H1 (cell line): Measurements from ENCODE around the gene EGR4. TPM values are rescaled to one million over a fixed set of nuclear protein-coding genes. Genes with fewer than 3 reads are reported as not detected.

Experiments used
- CTCF ChIA-PET: fragments of 300-600 bp; sonication (Branson Sonifier 250); formaldehyde crosslinking; loops from one replicate; lab custom pipeline; 2021; ENCODE audit not compliant: partially characterized antibody; lab: Charles Lee
- POLR2A ChIA-PET: fragments of 300-600 bp; sonication (Branson Sonifier 250); formaldehyde crosslinking; loops from one replicate; lab custom pipeline; 2021; ENCODE audit warnings: inconsistent platforms; ENCODE audit not compliant: partially characterized antibody; lab: Charles Lee
- DNase-seq, 2 experiments: peaks; one replicate each; pipeline versions ENCODE4 v3.0.0 to v3.0.0-alpha.2; 2010 to 2022; ENCODE audit warnings: low spot score in 2 of 2, low read depth in 1 of 2, mixed read lengths in 1 of 2
- FAIRE-seq: peaks from 2 replicates; lab custom pipeline; 2011; peaks lifted over from hg19 to GRCh38; lab: Jason Lieb, UNC
- H2AFZ ChIP-seq: 2 replicates; pipeline ENCODE4 v1.8.1; 2012; ENCODE audit warnings: low read length, inconsistent platforms
- H2AK5ac ChIP-seq: 2 replicates; pipeline ENCODE4 v1.6.1; 2013; ENCODE audit warnings: low read depth, low read length
- H2BK120ac ChIP-seq: replicated peaks from 2 replicates; pipeline ENCODE3; 2013; ENCODE audit warnings: low read depth, low read length, inconsistent platforms
- H2BK12ac ChIP-seq: 2 replicates; pipeline ENCODE4 v1.6.1; 2013; ENCODE audit warnings: low read depth, low read length
- H2BK15ac ChIP-seq: 2 replicates; pipeline ENCODE4 v1.6.1; 2013; ENCODE audit warnings: low read length
- H2BK20ac ChIP-seq: 2 replicates; pipeline ENCODE4 v1.6.1; 2013; ENCODE audit warnings: low read length
- H2BK5ac ChIP-seq: 2 replicates; pipeline ENCODE4 v1.6.1; 2013; ENCODE audit warnings: low read depth, low read length
- H3K14ac ChIP-seq: 2 replicates; pipeline ENCODE4 v1.6.1; 2013; ENCODE audit warnings: inconsistent platforms; ENCODE audit not compliant: insufficient read length
- H3K18ac ChIP-seq: 2 replicates; pipeline ENCODE4 v1.6.1; 2013; ENCODE audit warnings: low read length; ENCODE audit errors: extremely low read depth
- H3K23ac ChIP-seq: 2 replicates; pipeline ENCODE4 v1.6.1; 2013; ENCODE audit warnings: inconsistent platforms; ENCODE audit not compliant: insufficient read length
- H3K23me2 ChIP-seq: 2 replicates; pipeline ENCODE4 v1.6.1; 2013; ENCODE audit warnings: low read depth, low read length
- H3K27ac ChIP-seq: 2 replicates; pipeline ENCODE4 v1.6.1; 2011; ENCODE audit warnings: low read depth, low read length, inconsistent platforms
- H3K27me3 ChIP-seq, 4 experiments: replicated peaks in 1 of 4; 1 replicate in 1 of 4; 2 replicates in 3 of 4; pipeline versions ENCODE4 v1.6.1 to v1.8.1; 2011 to 2013; ENCODE audit warnings: low read length in 3 of 4, mild to moderate bottlenecking in 3 of 4, inconsistent platforms in 2 of 4, mixed read lengths in 2 of 4, moderate library complexity in 1 of 4; ENCODE audit not compliant: control insufficient read depth in 3 of 4, insufficient read depth in 3 of 4; ENCODE audit errors: extremely low read depth in 1 of 4
- H3K36me3 ChIP-seq, 4 experiments: 2 replicates each; pipeline versions ENCODE4 v1.6.1 to v1.8.1; 2011 to 2013; ENCODE audit warnings: mild to moderate bottlenecking in 4 of 4, low read length in 3 of 4, moderate library complexity in 2 of 4, control low read depth in 1 of 4, inconsistent platforms in 1 of 4; ENCODE audit not compliant: insufficient read depth in 4 of 4, control insufficient read depth in 2 of 4
- H3K4ac ChIP-seq: replicated peaks from 2 replicates; pipeline ENCODE3; 2013; ENCODE audit warnings: low read length, low read depth, mixed read lengths, inconsistent platforms; ENCODE audit not compliant: insufficient read length
- H3K4me1 ChIP-seq, 4 experiments: replicated peaks in 1 of 4; 1 replicate in 1 of 4; 2 replicates in 3 of 4; pipeline versions ENCODE4 v1.6.1 to v1.8.1; 2011 to 2013; ENCODE audit warnings: low read length in 3 of 4, inconsistent platforms in 2 of 4, mixed read lengths in 1 of 4; ENCODE audit not compliant: insufficient read depth in 4 of 4, control insufficient read depth in 3 of 4
- H3K4me2 ChIP-seq, 2 experiments: 2 replicates each; pipeline versions ENCODE4 v1.6.1 to v1.8.1; 2011 to 2013; ENCODE audit warnings: low read depth in 2 of 2, low read length in 2 of 2, control low read depth in 1 of 2, inconsistent platforms in 1 of 2, mild to moderate bottlenecking in 1 of 2; ENCODE audit not compliant: insufficient read depth in 1 of 2
- H3K4me3 ChIP-seq, 4 experiments: fragments of 200-600, 300-600 bp in 1 of 4; sonication (generic), shearing (Covaris generic), sonication (Bioruptor Twin) in 1 of 4; 2 replicates each; pipeline versions ENCODE4 v1.5.1 to v1.8.1; 2011 to 2016; ENCODE audit warnings: low read length in 4 of 4, low read depth in 3 of 4, control low read depth in 2 of 4, inconsistent platforms in 2 of 4, mild to moderate bottlenecking in 2 of 4, mixed read lengths in 1 of 4, moderate library complexity in 1 of 4; ENCODE audit not compliant: insufficient read depth in 2 of 4; ENCODE audit errors: extremely low read depth in 1 of 4
- H3K56ac ChIP-seq: replicated peaks from 2 replicates; pipeline ENCODE3; 2013; ENCODE audit warnings: low read depth, mild to moderate bottlenecking, mixed read lengths, low read length, inconsistent platforms; ENCODE audit not compliant: insufficient read length
- H3K79me1 ChIP-seq: 2 replicates; pipeline ENCODE4 v1.6.1; 2013; ENCODE audit warnings: low read depth, low read length, control low read depth
- H3K79me2 ChIP-seq, 2 experiments: 2 replicates each; pipeline versions ENCODE4 v1.6.1 to v1.8.1; 2012 to 2013; ENCODE audit warnings: low read length in 2 of 2, mild to moderate bottlenecking in 2 of 2, inconsistent platforms in 1 of 2; ENCODE audit not compliant: insufficient read depth in 2 of 2, control insufficient read depth in 1 of 2
- H3K9ac ChIP-seq, 4 experiments: replicated peaks in 1 of 4; 1 replicate in 1 of 4; 2 replicates in 3 of 4; pipeline versions ENCODE4 v1.6.1 to v1.8.1; 2011 to 2013; ENCODE audit warnings: low read depth in 3 of 4, low read length in 3 of 4, control low read depth in 2 of 4, mild to moderate bottlenecking in 2 of 4, moderate library complexity in 2 of 4, inconsistent platforms in 1 of 4; ENCODE audit errors: extremely low read depth in 1 of 4
- H3K9me3 ChIP-seq, 2 experiments: 2 replicates each; pipeline versions ENCODE4 v1.6.1 to v1.8.1; 2012 to 2013; ENCODE audit warnings: mild to moderate bottlenecking in 2 of 2, moderate library complexity in 2 of 2, control low read depth in 1 of 2, inconsistent platforms in 1 of 2, low read depth in 1 of 2, low read length in 1 of 2, mixed read lengths in 1 of 2; ENCODE audit not compliant: insufficient read depth in 2 of 2
- H4K20me1 ChIP-seq, 2 experiments: replicated peaks in 1 of 2; 2 replicates each; pipeline versions ENCODE3 to v1.8.1; 2011 to 2013; ENCODE audit warnings: inconsistent platforms in 2 of 2, low read length in 2 of 2, mild to moderate bottlenecking in 1 of 2; ENCODE audit not compliant: insufficient read depth in 2 of 2, control insufficient read depth in 1 of 2
- H4K5ac ChIP-seq: 2 replicates; pipeline ENCODE4 v1.6.1; 2013; ENCODE audit warnings: low read length, low read depth, mixed read lengths, inconsistent platforms; ENCODE audit not compliant: insufficient read length
- H4K8ac ChIP-seq: 2 replicates; pipeline ENCODE4 v1.8.0; 2013; ENCODE audit warnings: mild to moderate bottlenecking, moderate library complexity, low read length, inconsistent platforms; ENCODE audit not compliant: insufficient read depth; ENCODE audit errors: extremely low read depth
- H4K91ac ChIP-seq: replicated peaks from 2 replicates; pipeline ENCODE3; 2013; ENCODE audit warnings: low read length, mixed read lengths, inconsistent platforms; ENCODE audit not compliant: insufficient read length
- ASH2L ChIP-seq: fragments of 200-600, 300-600 bp; sonication (generic); IDR thresholded peaks from one replicate; pipeline ENCODE4 v1.7.1; 2017; ENCODE audit warnings: low read length
- CREB1 ChIP-seq: IDR thresholded peaks from 2 replicates; pipeline ENCODE4 v1.6.1; 2012; ENCODE audit warnings: inconsistent platforms
- MAFK ChIP-seq: IDR thresholded peaks from 2 replicates; pipeline ENCODE4 v1.6.1; 2012; ENCODE audit warnings: low read depth, mild to moderate bottlenecking, improper control_type of control experiment, low read length
- NANOG ChIP-seq: IDR thresholded peaks from 2 replicates; pipeline ENCODE4 v1.6.1; 2011; ENCODE audit warnings: low read length, low read depth, mild to moderate bottlenecking, inconsistent platforms; ENCODE audit not compliant: insufficient read depth, poor library complexity, severe bottlenecking
- RBBP5 ChIP-seq: IDR thresholded peaks from 2 replicates; pipeline ENCODE4 v1.7.1; 2012; ENCODE audit warnings: low read depth, mild to moderate bottlenecking, inconsistent platforms, low read length, moderate library complexity, borderline replicate concordance
- SP2 ChIP-seq: IDR thresholded peaks from 2 replicates; pipeline ENCODE4 v1.6.1; 2012; ENCODE audit warnings: mild to moderate bottlenecking, low read length, inconsistent platforms
- TAF1 ChIP-seq: IDR thresholded peaks from 2 replicates; pipeline ENCODE4 v1.6.1; 2011; ENCODE audit warnings: mild to moderate bottlenecking, low read depth, low read length
- WGBS, 2 experiments: shearing (Covaris generic) in 1 of 2; methylation state at CpG; one replicate each; pipeline versions ENCODE4 v1.1.6 to v1.1.7; 2013 to 2015; ENCODE audit warnings: low lambda C conversion rate in 2 of 2, mixed read lengths in 2 of 2, inconsistent platforms in 1 of 2, low coverage in 1 of 2, missing lambda C conversion rate in 1 of 2; ENCODE audit not compliant: insufficient replicate concordance in 2 of 2, insufficient coverage in 1 of 2, insufficient read length in 1 of 2; ENCODE audit errors: extremely low coverage in 1 of 2, missing lambda C conversion rate in 1 of 2; 5-methylcytosine and 5-hydroxymethylcytosine counted together
- polyA plus RNA-seq, 7 experiments: library from polyadenylated mRNA; depleted of rRNA in 3 of 7; stranded (reverse) in 5 of 7; unstranded in 2 of 7; fragments of >200 nt in 5 of 7; fragments of 200-250 nt in 2 of 7; gene quantifications; 1 replicate in 5 of 7; 2 replicates in 1 of 7; 4 replicates in 1 of 7; pipeline versions ENCODE4 v1.2.1 to v1.2.3, GENCODE V29; 2011 to 2013; ENCODE audit warnings: missing spikeins in 2 of 7, mixed read lengths in 2 of 7
- total RNA-seq: library from RNA; stranded (reverse); fragmentation: NEBNext Ultra II Directional; extraction: Animal tissue kit (Norgen Biotek cat#: 25700); gene quantifications from 2 replicates; pipeline ENCODE4 v1.2.1, GENCODE V29; 2021
- TF ChIP-seq, protein P1 (sequence below), 3 experiments: IDR thresholded peaks; 1 replicate in 2 of 3; 2 replicates in 1 of 3; pipeline versions ENCODE4 v1.5.1 to v1.6.1; 2011; ENCODE audit warnings: low read length in 3 of 3, mild to moderate bottlenecking in 3 of 3, inconsistent platforms in 2 of 3, low read depth in 1 of 3, moderate library complexity in 1 of 3; ENCODE audit not compliant: insufficient read depth in 1 of 3; ENCODE audit errors: control extremely low read depth in 1 of 3

The EGR4 gene
- total and polyA plus RNA-seq, 2 of the 8 experiments (the other 6 are each of a cell fraction or from before 2014, with no cell fraction given) = 0.20 TPM; not detected in 1

DNA sequence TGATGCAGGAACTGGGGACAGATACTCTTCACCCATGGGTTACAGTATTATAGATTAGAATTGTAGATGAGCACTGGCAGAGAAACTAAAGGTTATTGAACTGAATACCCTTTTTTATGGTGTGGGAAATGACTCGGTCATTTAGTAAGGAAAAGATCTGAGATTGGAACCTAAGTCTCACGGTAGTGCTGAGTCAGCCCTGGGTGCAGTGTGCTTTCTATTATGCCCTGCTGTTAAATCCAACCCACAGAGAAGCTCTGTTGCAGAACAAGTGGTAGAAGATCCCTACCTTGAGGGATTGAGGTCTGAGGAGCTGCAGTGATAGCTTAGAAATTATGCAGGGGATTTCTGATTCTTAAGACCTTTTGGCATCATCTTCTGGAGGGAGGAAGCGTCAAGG, 46.5 kb downstream of the EGR4 start:
- Histone ChIP-seq H3K18ac (no peak overlapping the region), H2BK20ac (no peak overlapping the region), H4K20me1 (peaks cover 4 to 21% of the 10 kb centered on the region in 2 experiments), H2BK15ac (no peak overlapping the region), H2BK120ac (no peak overlapping the region), H2AFZ (no peak overlapping the region), H3K27ac (no peak overlapping the region), H3K9ac (no peak overlapping the region), H2BK12ac (no peak overlapping the region), H3K23ac (no peak overlapping the region), H3K4ac (no peak overlapping the region), H3K4me1 (no peaks in the 10 kb centered on the region), H3K36me3 (peaks cover 63 to 96% (median 85%) of the 10 kb centered on the region in 4 experiments), H3K27me3 (no peaks in the 10 kb centered on the region), H3K79me2 (peaks cover 0 to 11% of the 10 kb centered on the region in 2 experiments; a peak in 2 of 4 replicates), H3K9me3 (no peaks in the 10 kb centered on the region), H3K4me3 (no peak overlapping the region), H3K56ac (no peak overlapping the region), H3K14ac (no peak overlapping the region), H2BK5ac (no peak overlapping the region), H2AK5ac (no peak overlapping the region), H4K91ac (no peak overlapping the region), H4K5ac (no peak overlapping the region), H3K23me2 (no peaks in the 10 kb centered on the region), H4K8ac (no peak overlapping the region), H3K4me2 (no peak overlapping the region), H3K79me1 (peaks cover 2% of the 10 kb centered on the region; the same call in 1 of the 2 replicates)
- TF ChIP-seq NANOG = no peak
- no peak for TF ChIP-seq ASH2L
- no peak for TF ChIP-seq TAF1
- TF ChIP-seq MAFK = no peak
- no peak for TF ChIP-seq SP2
- TF ChIP-seq, protein P1, sequence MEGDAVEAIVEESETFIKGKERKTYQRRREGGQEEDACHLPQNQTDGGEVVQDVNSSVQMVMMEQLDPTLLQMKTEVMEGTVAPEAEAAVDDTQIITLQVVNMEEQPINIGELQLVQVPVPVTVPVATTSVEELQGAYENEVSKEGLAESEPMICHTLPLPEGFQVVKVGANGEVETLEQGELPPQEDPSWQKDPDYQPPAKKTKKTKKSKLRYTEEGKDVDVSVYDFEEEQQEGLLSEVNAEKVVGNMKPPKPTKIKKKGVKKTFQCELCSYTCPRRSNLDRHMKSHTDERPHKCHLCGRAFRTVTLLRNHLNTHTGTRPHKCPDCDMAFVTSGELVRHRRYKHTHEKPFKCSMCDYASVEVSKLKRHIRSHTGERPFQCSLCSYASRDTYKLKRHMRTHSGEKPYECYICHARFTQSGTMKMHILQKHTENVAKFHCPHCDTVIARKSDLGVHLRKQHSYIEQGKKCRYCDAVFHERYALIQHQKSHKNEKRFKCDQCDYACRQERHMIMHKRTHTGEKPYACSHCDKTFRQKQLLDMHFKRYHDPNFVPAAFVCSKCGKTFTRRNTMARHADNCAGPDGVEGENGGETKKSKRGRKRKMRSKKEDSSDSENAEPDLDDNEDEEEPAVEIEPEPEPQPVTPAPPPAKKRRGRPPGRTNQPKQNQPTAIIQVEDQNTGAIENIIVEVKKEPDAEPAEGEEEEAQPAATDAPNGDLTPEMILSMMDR (IDR thresholded peaks at IDR 0.05; ENCODE audit: control extremely low read depth in 1 of 3, insufficient read depth in 1 of 3, low read depth in 1 of 3, low read length in 3 of 3) = no peak
- TF ChIP-seq CREB1 = no peak
- TF ChIP-seq RBBP5 = no peak
- DNase-seq (no peak), FAIRE-seq (no peak)
- ChIA-PET POLR2A (interaction anchor here (1.3 to 6.5 kb wide), 4 partner anchors 7 to 17 kb away, joined by 3 to 65 read pairs (median 8); partner anchors contain the start of genes CCT7 and PRADC1), CTCF (interaction anchor here (1.2 to 1.5 kb wide), 4 partner anchors 12 to 42 kb away, joined by 3 to 5 read pairs (median 4); no protein-coding TSS in a partner anchor)
- 89% methylated on average over 3 of the region's 3 CpGs; no CpG with 5 or more reads in 1 of the 2 experiments for WGBS, 2 experiments
